ENCODE results near the gene RPS6KC1. TPM values are rescaled to one million over a fixed set of nuclear protein-coding genes. Genes with fewer than 3 reads are reported as not detected.

The RPS6KC1 gene
- total RNA-seq, 6 donors from 2014 or later, result 8.3 to 31.4 (median 15.1) TPM

DNA sequence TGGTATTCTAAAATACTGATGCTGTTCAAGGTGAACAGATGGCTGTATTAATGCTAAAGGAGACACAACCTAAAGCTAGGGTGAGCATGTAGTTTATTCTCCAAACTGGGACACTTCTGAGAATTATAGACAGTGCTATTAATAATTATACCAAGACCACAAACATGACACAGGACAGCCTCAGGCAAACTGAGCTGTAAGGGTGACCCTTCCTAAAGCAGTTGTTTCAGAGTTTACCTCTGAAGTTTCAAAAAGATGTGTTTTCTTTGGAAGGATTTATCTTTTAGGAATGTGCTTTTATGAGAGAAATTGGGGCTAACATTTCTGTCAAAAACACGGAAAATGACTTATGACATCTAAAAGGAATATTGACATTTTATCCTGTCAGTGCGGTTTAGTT, 68.8 kb downstream of the RPS6KC1 start:
- Histone ChIP-seq H3K27ac (no peak overlapping the region), H3K27me3 (no peaks in the 10 kb centered on the region), H3K4me1 (no peaks in the 10 kb centered on the region), H3K36me3 (no peaks in the 10 kb centered on the region), H3K4me3 (no peak overlapping the region), H3K9me3 (no peaks in the 10 kb centered on the region)
- no peak for ATAC-seq (ENCODE audit: low FRiP score in 2 of 2)
- DNase-seq, result no peak
- TF ChIP-seq EP300 (IDR thresholded peaks at IDR 0.05) (no peak), POLR2AphosphoS5 (IDR thresholded peaks at IDR 0.05) (no peak), POLR2A (IDR thresholded peaks at IDR 0.05) (no peak)
- TF ChIP-seq, protein P1, sequence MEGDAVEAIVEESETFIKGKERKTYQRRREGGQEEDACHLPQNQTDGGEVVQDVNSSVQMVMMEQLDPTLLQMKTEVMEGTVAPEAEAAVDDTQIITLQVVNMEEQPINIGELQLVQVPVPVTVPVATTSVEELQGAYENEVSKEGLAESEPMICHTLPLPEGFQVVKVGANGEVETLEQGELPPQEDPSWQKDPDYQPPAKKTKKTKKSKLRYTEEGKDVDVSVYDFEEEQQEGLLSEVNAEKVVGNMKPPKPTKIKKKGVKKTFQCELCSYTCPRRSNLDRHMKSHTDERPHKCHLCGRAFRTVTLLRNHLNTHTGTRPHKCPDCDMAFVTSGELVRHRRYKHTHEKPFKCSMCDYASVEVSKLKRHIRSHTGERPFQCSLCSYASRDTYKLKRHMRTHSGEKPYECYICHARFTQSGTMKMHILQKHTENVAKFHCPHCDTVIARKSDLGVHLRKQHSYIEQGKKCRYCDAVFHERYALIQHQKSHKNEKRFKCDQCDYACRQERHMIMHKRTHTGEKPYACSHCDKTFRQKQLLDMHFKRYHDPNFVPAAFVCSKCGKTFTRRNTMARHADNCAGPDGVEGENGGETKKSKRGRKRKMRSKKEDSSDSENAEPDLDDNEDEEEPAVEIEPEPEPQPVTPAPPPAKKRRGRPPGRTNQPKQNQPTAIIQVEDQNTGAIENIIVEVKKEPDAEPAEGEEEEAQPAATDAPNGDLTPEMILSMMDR (IDR thresholded peaks at IDR 0.05), result no peak
- 96 to 98% methylated on average over 2 of the region's 2 CpGs for WGBS, 2 donors

- H3K27me3 ChIP-seq, result no peaks in the 10 kb centered on the region
- WGBS, 2 donors, result 89 to 92% methylated on average over 3 of the region's 3 CpGs
- DNase-seq (no peak), ATAC-seq (ENCODE audit: low FRiP score in 2 of 2) (no peak)
- no peaks in the 10 kb centered on the region for H3K36me3 ChIP-seq
- no peaks in the 10 kb centered on the region for H3K4me1 ChIP-seq
- no peak overlapping the region for H3K4me3 ChIP-seq
- TF ChIP-seq POLR2AphosphoS5 (IDR thresholded peaks at IDR 0.05) (no peak), EP300 (IDR thresholded peaks at IDR 0.05) (no peak), POLR2A (IDR thresholded peaks at IDR 0.05) (no peak)
- TF ChIP-seq, protein P1 (IDR thresholded peaks at IDR 0.05), result no peak
- no peak overlapping the region for H3K27ac ChIP-seq
- no peaks in the 10 kb centered on the region for H3K9me3 ChIP-seq
Measured at GRCh38 chr1:213120386-213120785, 69.3 kb downstream of the RPS6KC1 start.

- no peaks in the 10 kb centered on the region for H3K9me3 ChIP-seq
- 90 to 94% methylated on average over 4 of the region's 4 CpGs for WGBS, 2 donors
- H3K27ac ChIP-seq, result no peak overlapping the region
- H3K4me3 ChIP-seq, result no peak overlapping the region
- ATAC-seq (ENCODE audit: low FRiP score in 2 of 2) (no peak), DNase-seq (no peak)
- H3K36me3 ChIP-seq, result no peaks in the 10 kb centered on the region
- H3K27me3 ChIP-seq, result no peaks in the 10 kb centered on the region
- no peak for TF ChIP-seq POLR2AphosphoS5 (IDR thresholded peaks at IDR 0.05)
- no peak for TF ChIP-seq EP300 (IDR thresholded peaks at IDR 0.05)
- no peak for TF ChIP-seq POLR2A (IDR thresholded peaks at IDR 0.05)
- TF ChIP-seq, protein P1 (IDR thresholded peaks at IDR 0.05), result no peak
- H3K4me1 ChIP-seq, result no peaks in the 10 kb centered on the region
Measured at GRCh38 chr1:213120961-213121360, 69.9 kb downstream of the RPS6KC1 start.

DNA sequence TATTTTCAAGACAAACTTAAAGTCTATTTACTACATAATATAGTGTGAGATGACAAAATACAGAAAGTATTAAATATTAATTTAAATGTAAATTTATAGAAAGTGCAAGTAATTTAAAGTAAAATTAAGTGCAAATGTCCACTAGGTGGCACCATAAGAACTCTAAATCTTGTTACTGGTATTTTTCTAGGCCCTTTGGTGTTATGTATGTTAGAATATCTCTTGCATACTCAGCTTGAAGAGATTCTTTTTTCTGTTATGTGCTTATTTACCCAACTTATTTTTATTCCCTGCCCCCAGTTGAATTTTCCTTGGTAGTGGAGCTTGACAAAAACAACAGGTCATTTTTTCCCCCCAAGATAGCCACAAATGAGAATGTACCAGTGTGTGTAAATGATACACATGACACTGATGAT, 71.5 kb downstream of the RPS6KC1 start:
- ATAC-seq (ENCODE audit: low FRiP score in 2 of 2), result no peak
- Histone ChIP-seq H3K27ac (no peak overlapping the region), H3K27me3 (no peaks in the 10 kb centered on the region), H3K36me3 (no peaks in the 10 kb centered on the region), H3K4me3 (no peak overlapping the region), H3K4me1 (no peaks in the 10 kb centered on the region), H3K9me3 (no peaks in the 10 kb centered on the region)
- TF ChIP-seq EP300 (IDR thresholded peaks at IDR 0.05), result no peak
- TF ChIP-seq, protein P1 (IDR thresholded peaks at IDR 0.05), result peak in 3 of 6 experiments; percentile 19 to 40 (median 32)
- DNase-seq, result no peak

- no peak for ATAC-seq (ENCODE audit: low FRiP score in 2 of 2)
Measured at GRCh38 chr1:213123087-213123486, 72.0 kb downstream of the RPS6KC1 start.

More at GRCh38 chr1:213123087-213123486, 72.0 kb downstream of the RPS6KC1 start:
- no peak overlapping the region for H3K27ac ChIP-seq
- WGBS, 2 donors, result 95 to 97% methylated on average over 3 of the region's 3 CpGs
- H3K27me3 ChIP-seq, result no peaks in the 10 kb centered on the region
- no peak overlapping the region for H3K4me3 ChIP-seq
- H3K4me1 ChIP-seq, result no peaks in the 10 kb centered on the region
- TF ChIP-seq, protein P1 (IDR thresholded peaks at IDR 0.05), result no peak
- no peak for TF ChIP-seq EP300 (IDR thresholded peaks at IDR 0.05)
- TF ChIP-seq POLR2AphosphoS5 (IDR thresholded peaks at IDR 0.05), result no peak
- DNase-seq, result no peak
- no peaks in the 10 kb centered on the region for H3K9me3 ChIP-seq
- no peaks in the 10 kb centered on the region for H3K36me3 ChIP-seq

All from upper lobe of left lung (tissue), 6 donors.